Measurements from ENCODE around the gene ADGRG2.

ADGRG2 gene

GRCh38 chrX:19064175-19064574 is 58.1 kb downstream of the ADGRG2 start:
- TF ChIP-seq GLIS3 (CRISPR knock-in tag; IDR thresholded peaks at IDR 0.05) (no peak), TOX (CRISPR knock-in tag; IDR thresholded peaks at IDR 0.05; ENCODE audit: borderline replicate concordance) (no peak), ISL1 (CRISPR knock-in tag; IDR thresholded peaks at IDR 0.05) (no peak), TCF4 (CRISPR knock-in tag; IDR thresholded peaks at IDR 0.05; ENCODE audit: borderline replicate concordance) (no peak), ZNF565 (CRISPR knock-in tag; conservative IDR thresholded peaks at IDR 0.05; ENCODE audit: low read depth) (no peak), ZFP30 (CRISPR knock-in tag; IDR thresholded peaks at IDR 0.05) (no peak), ZFP3 (CRISPR knock-in tag; IDR thresholded peaks at IDR 0.05) (no peak), CSDC2 (CRISPR knock-in tag; IDR thresholded peaks at IDR 0.05) (no peak), ESRRG (CRISPR knock-in tag; IDR thresholded peaks at IDR 0.05) (no peak), SNAI2 (CRISPR knock-in tag; IDR thresholded peaks at IDR 0.05) (no peak), RARB (CRISPR knock-in tag; IDR thresholded peaks at IDR 0.05) (no peak), ARNTL (CRISPR knock-in tag; IDR thresholded peaks at IDR 0.05; ENCODE audit: borderline replicate concordance, low read depth) (no peak), CSRNP3 (CRISPR knock-in tag; IDR thresholded peaks at IDR 0.05) (no peak), PPARA (CRISPR knock-in tag; IDR thresholded peaks at IDR 0.05; ENCODE audit: borderline replicate concordance) (no peak), ZC3H10 (CRISPR knock-in tag; IDR thresholded peaks at IDR 0.05) (no peak)
- TF ChIP-seq, protein P1, sequence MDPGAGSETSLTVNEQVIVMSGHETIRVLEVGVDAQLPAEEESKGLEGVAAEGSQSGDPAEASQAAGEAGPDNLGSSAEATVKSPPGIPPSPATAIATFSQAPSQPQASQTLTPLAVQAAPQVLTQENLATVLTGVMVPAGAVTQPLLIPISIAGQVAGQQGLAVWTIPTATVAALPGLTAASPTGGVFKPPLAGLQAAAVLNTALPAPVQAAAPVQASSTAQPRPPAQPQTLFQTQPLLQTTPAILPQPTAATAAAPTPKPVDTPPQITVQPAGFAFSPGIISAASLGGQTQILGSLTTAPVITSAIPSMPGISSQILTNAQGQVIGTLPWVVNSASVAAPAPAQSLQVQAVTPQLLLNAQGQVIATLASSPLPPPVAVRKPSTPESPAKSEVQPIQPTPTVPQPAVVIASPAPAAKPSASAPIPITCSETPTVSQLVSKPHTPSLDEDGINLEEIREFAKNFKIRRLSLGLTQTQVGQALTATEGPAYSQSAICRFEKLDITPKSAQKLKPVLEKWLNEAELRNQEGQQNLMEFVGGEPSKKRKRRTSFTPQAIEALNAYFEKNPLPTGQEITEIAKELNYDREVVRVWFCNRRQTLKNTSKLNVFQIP (CRISPR knock-in tag; IDR thresholded peaks at IDR 0.05; ENCODE audit: borderline replicate concordance, low read depth) = no peak
- TF ChIP-seq, protein P2, sequence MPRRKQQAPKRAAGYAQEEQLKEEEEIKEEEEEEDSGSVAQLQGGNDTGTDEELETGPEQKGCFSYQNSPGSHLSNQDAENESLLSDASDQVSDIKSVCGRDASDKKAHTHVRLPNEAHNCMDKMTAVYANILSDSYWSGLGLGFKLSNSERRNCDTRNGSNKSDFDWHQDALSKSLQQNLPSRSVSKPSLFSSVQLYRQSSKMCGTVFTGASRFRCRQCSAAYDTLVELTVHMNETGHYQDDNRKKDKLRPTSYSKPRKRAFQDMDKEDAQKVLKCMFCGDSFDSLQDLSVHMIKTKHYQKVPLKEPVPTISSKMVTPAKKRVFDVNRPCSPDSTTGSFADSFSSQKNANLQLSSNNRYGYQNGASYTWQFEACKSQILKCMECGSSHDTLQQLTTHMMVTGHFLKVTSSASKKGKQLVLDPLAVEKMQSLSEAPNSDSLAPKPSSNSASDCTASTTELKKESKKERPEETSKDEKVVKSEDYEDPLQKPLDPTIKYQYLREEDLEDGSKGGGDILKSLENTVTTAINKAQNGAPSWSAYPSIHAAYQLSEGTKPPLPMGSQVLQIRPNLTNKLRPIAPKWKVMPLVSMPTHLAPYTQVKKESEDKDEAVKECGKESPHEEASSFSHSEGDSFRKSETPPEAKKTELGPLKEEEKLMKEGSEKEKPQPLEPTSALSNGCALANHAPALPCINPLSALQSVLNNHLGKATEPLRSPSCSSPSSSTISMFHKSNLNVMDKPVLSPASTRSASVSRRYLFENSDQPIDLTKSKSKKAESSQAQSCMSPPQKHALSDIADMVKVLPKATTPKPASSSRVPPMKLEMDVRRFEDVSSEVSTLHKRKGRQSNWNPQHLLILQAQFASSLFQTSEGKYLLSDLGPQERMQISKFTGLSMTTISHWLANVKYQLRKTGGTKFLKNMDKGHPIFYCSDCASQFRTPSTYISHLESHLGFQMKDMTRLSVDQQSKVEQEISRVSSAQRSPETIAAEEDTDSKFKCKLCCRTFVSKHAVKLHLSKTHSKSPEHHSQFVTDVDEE (CRISPR knock-in tag; IDR thresholded peaks at IDR 0.05) = no peak
- TF ChIP-seq, protein P3, sequence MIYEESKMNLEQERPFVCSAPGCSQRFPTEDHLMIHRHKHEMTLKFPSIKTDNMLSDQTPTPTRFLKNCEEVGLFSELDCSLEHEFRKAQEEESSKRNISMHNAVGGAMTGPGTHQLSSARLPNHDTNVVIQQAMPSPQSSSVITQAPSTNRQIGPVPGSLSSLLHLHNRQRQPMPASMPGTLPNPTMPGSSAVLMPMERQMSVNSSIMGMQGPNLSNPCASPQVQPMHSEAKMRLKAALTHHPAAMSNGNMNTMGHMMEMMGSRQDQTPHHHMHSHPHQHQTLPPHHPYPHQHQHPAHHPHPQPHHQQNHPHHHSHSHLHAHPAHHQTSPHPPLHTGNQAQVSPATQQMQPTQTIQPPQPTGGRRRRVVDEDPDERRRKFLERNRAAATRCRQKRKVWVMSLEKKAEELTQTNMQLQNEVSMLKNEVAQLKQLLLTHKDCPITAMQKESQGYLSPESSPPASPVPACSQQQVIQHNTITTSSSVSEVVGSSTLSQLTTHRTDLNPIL (CRISPR knock-in tag; IDR thresholded peaks at IDR 0.05; ENCODE audit: low read depth) = no peak
- ATAC-seq = peak; percentile 34; the same call in 2 of the 3 replicates

- TF ChIP-seq CSRNP3 (CRISPR knock-in tag; IDR thresholded peaks at IDR 0.05) (no peak), TCF4 (CRISPR knock-in tag; IDR thresholded peaks at IDR 0.05; ENCODE audit: borderline replicate concordance) (no peak), ISL1 (CRISPR knock-in tag; IDR thresholded peaks at IDR 0.05) (no peak), ZNF70 (CRISPR knock-in tag; IDR thresholded peaks at IDR 0.05) (no peak), PATZ1 (CRISPR knock-in tag; IDR thresholded peaks at IDR 0.05; ENCODE audit: borderline replicate concordance) (no peak), TOX (CRISPR knock-in tag; IDR thresholded peaks at IDR 0.05; ENCODE audit: borderline replicate concordance) (no peak), GLIS3 (CRISPR knock-in tag; IDR thresholded peaks at IDR 0.05) (no peak), PPARA (CRISPR knock-in tag; IDR thresholded peaks at IDR 0.05; ENCODE audit: borderline replicate concordance) (no peak), BACH2 (CRISPR knock-in tag; IDR thresholded peaks at IDR 0.05; ENCODE audit: borderline replicate concordance) (no peak)
- TF ChIP-seq, protein P2 (CRISPR knock-in tag; IDR thresholded peaks at IDR 0.05) = no peak
- no peak; the same call in 2 of the 3 replicates for ATAC-seq
Measured at GRCh38 chrX:19063030-19063429, 59.2 kb downstream of the ADGRG2 start.

Data from SK-N-SH treated with all-trans-retinoic acid at 6 μM for 48 hours (cell line).